ENCODE measurements around the gene TCERG1L. TPM values are rescaled to one million over a fixed set of nuclear protein-coding genes. Genes with fewer than 3 reads are reported as not detected.

The TCERG1L gene
- total and polyA plus RNA-seq, 9 of the 15 experiments (the other 6 are each of a cell fraction or from before 2014, with no cell fraction given), result not detected

GRCh38 chr10:131180086-131180485 lies 131.4 kb downstream of the TCERG1L start:
- 0% methylated on average over 7 of the region's 9 CpGs for WGBS (ENCODE audit: insufficient coverage, low coverage, missing lambda C conversion rate)
- Histone ChIP-seq H3K36me3 (ENCODE audit: control insufficient read depth, insufficient read depth, low read length) (no peaks in the 10 kb centered on the region), H3K27me3 (ENCODE audit: control insufficient read depth in 2 of 2, insufficient read depth in 2 of 2, low read length in 2 of 2) (peaks cover 0 to 7% of the 10 kb centered on the region in 2 experiments; a peak in 1 of 5 replicates), H3K9ac (ENCODE audit: insufficient read depth in 1 of 2, low read depth in 2 of 2, low read length in 2 of 2) (no peak overlapping the region), H3K9me1 (ENCODE audit: control insufficient read depth, insufficient read depth, low read length) (no peaks in the 10 kb centered on the region), H3K4me1 (replicated peaks in 1 of 2; ENCODE audit: control insufficient read depth in 2 of 2, insufficient read depth in 2 of 2, low read length in 2 of 2) (no peaks in the 10 kb centered on the region), H2AFZ (ENCODE audit: low read depth, low read length) (no peak overlapping the region), H3K9me3 (replicated peaks; ENCODE audit: control insufficient read depth, insufficient read depth, low read depth, low read length) (no peaks in the 10 kb centered on the region; the same call in 1 of the 2 replicates), H4K20me1 (replicated peaks; ENCODE audit: control insufficient read depth, insufficient read depth, low read length) (no peaks in the 10 kb centered on the region), H3K79me2 (ENCODE audit: control insufficient read depth, insufficient read depth, low read length) (no peaks in the 10 kb centered on the region), H3K4me3 (no peak overlapping the region), H3K27ac (ENCODE audit: extremely low read depth, low read depth, low read length) (no peak overlapping the region), H3K4me2 (ENCODE audit: insufficient read depth, low read length) (no peak overlapping the region)
- intact Hi-C loops (cut with micrococcal nuclease), result no loop called here
- no peak for FAIRE-seq
- ATAC-seq, result no peak
- in situ Hi-C loops (cut with MboI), result no loop called here
- no peak for DNase-seq (ENCODE audit: extremely low read depth in 1 of 4, low spot score in 3 of 4)
- POLR2A ChIA-PET, result interaction anchor here (0.6 kb wide), 1 partner anchor 35 kb away, joined by 4 read pairs; no protein-coding TSS in a partner anchor
- no TSS peak for BruUV-seq (replicated peaks)
- CTCF ChIA-PET (ENCODE audit: low intra/inter-chr PET ratio), result no interaction called here
- no peak for TF ChIP-seq KLF6 (CRISPR knock-in tag; IDR thresholded peaks at IDR 0.05; ENCODE audit: borderline replicate concordance)
- TF ChIP-seq TGIF2 (CRISPR knock-in tag; IDR thresholded peaks at IDR 0.05), result no peak
- TF ChIP-seq MCM2 (IDR thresholded peaks at IDR 0.05; ENCODE audit: low read depth), result no peak
- TF ChIP-seq MTA1 (IDR thresholded peaks at IDR 0.05; ENCODE audit: borderline replicate concordance), result no peak
- TF ChIP-seq BCL6 (CRISPR knock-in tag; IDR thresholded peaks at IDR 0.05), result no peak
- no peak for TF ChIP-seq TEAD1 (CRISPR knock-in tag; IDR thresholded peaks at IDR 0.05)
- no peak for TF ChIP-seq ARID2 (IDR thresholded peaks at IDR 0.05)
- TF ChIP-seq, protein P1, sequence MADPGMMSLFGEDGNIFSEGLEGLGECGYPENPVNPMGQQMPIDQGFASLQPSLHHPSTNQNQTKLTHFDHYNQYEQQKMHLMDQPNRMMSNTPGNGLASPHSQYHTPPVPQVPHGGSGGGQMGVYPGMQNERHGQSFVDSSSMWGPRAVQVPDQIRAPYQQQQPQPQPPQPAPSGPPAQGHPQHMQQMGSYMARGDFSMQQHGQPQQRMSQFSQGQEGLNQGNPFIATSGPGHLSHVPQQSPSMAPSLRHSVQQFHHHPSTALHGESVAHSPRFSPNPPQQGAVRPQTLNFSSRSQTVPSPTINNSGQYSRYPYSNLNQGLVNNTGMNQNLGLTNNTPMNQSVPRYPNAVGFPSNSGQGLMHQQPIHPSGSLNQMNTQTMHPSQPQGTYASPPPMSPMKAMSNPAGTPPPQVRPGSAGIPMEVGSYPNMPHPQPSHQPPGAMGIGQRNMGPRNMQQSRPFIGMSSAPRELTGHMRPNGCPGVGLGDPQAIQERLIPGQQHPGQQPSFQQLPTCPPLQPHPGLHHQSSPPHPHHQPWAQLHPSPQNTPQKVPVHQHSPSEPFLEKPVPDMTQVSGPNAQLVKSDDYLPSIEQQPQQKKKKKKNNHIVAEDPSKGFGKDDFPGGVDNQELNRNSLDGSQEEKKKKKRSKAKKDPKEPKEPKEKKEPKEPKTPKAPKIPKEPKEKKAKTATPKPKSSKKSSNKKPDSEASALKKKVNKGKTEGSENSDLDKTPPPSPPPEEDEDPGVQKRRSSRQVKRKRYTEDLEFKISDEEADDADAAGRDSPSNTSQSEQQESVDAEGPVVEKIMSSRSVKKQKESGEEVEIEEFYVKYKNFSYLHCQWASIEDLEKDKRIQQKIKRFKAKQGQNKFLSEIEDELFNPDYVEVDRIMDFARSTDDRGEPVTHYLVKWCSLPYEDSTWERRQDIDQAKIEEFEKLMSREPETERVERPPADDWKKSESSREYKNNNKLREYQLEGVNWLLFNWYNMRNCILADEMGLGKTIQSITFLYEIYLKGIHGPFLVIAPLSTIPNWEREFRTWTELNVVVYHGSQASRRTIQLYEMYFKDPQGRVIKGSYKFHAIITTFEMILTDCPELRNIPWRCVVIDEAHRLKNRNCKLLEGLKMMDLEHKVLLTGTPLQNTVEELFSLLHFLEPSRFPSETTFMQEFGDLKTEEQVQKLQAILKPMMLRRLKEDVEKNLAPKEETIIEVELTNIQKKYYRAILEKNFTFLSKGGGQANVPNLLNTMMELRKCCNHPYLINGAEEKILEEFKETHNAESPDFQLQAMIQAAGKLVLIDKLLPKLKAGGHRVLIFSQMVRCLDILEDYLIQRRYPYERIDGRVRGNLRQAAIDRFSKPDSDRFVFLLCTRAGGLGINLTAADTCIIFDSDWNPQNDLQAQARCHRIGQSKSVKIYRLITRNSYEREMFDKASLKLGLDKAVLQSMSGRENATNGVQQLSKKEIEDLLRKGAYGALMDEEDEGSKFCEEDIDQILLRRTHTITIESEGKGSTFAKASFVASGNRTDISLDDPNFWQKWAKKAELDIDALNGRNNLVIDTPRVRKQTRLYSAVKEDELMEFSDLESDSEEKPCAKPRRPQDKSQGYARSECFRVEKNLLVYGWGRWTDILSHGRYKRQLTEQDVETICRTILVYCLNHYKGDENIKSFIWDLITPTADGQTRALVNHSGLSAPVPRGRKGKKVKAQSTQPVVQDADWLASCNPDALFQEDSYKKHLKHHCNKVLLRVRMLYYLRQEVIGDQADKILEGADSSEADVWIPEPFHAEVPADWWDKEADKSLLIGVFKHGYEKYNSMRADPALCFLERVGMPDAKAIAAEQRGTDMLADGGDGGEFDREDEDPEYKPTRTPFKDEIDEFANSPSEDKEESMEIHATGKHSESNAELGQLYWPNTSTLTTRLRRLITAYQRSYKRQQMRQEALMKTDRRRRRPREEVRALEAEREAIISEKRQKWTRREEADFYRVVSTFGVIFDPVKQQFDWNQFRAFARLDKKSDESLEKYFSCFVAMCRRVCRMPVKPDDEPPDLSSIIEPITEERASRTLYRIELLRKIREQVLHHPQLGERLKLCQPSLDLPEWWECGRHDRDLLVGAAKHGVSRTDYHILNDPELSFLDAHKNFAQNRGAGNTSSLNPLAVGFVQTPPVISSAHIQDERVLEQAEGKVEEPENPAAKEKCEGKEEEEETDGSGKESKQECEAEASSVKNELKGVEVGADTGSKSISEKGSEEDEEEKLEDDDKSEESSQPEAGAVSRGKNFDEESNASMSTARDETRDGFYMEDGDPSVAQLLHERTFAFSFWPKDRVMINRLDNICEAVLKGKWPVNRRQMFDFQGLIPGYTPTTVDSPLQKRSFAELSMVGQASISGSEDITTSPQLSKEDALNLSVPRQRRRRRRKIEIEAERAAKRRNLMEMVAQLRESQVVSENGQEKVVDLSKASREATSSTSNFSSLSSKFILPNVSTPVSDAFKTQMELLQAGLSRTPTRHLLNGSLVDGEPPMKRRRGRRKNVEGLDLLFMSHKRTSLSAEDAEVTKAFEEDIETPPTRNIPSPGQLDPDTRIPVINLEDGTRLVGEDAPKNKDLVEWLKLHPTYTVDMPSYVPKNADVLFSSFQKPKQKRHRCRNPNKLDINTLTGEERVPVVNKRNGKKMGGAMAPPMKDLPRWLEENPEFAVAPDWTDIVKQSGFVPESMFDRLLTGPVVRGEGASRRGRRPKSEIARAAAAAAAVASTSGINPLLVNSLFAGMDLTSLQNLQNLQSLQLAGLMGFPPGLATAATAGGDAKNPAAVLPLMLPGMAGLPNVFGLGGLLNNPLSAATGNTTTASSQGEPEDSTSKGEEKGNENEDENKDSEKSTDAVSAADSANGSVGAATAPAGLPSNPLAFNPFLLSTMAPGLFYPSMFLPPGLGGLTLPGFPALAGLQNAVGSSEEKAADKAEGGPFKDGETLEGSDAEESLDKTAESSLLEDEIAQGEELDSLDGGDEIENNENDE (IDR thresholded peaks at IDR 0.05; ENCODE audit: low read depth, low read length), result no peak
- no peak for TF ChIP-seq ZNF311 (CRISPR knock-in tag; IDR thresholded peaks at IDR 0.05)
- TF ChIP-seq ZBTB49 (CRISPR knock-in tag; IDR thresholded peaks at IDR 0.05; ENCODE audit: borderline replicate concordance), result no peak
